ENCODE measurements around the gene TAS1R3. TPM values are rescaled to one million over a fixed set of nuclear protein-coding genes. Genes with fewer than 3 reads are reported as not detected.

TAS1R3 gene
- total RNA-seq, 1 donor from 2014 or later: 0.32 TPM

DNA sequence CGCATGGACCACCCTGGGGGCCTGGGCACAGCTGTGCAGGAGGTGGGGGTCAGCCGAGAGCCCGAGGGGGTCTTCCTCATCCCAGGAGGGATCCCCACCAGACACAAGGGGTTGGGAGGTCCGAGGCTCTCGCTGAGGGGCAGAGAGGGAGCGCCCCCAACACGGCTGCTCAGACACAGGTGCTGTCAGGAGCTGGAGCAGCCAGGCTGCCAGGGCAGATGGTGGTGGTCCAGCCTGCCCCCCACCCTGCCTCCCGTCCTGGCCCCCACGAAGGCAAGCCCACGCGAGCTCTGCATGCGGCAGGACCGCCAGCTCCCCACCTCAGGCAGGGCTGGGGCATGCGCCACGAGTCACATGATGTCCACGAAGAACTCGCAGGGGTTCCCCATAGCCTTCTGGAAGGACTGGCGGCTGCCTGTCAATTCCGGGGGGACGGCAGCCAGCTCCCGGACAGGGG lies 4.7 kb downstream of the TAS1R3 start:
- Mint-ChIP-seq H3K27me3 (ENCODE audit: low read depth) (no peaks in the 10 kb centered on the region), H3K4me3 (ENCODE audit: low read depth) (no peak overlapping the region), H3K4me1 (ENCODE audit: low read depth) (no peaks in the 10 kb centered on the region), H3K36me3 (ENCODE audit: low read depth) (peaks cover 19% of the 10 kb centered on the region), H3K27ac (no peak overlapping the region), H3K9me3 (no peaks in the 10 kb centered on the region)
- intact Hi-C loops (cut with micrococcal nuclease): no loop called here
- no peak for DNase-seq (ENCODE audit: low spot score)

DNA sequence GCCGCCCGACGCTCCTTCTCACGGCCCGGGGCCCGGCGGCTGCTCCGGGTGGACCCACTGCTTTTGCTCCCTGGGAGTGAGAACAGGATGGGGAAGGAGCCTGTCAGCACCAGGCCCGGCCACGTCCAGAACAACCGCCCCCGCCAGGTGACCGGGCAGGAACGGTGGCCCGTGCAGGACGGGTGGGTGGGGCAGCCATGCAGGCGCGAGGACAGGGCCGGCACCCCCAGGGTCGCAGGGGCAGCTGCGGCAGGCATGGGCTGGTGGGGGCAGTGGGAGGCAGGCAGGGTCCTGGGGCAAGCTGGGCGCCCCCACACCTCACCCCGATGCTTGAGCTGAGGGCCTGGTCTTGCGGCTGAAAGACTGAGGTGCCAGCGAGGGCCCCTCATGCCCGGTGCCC lies 5.4 kb downstream of the TAS1R3 start:
- no peak for DNase-seq (ENCODE audit: low spot score)
- Mint-ChIP-seq H3K27me3 (ENCODE audit: low read depth) (no peaks in the 10 kb centered on the region), H3K36me3 (ENCODE audit: low read depth) (peaks cover 25% of the 10 kb centered on the region), H3K4me1 (ENCODE audit: low read depth) (no peaks in the 10 kb centered on the region), H3K27ac (no peak overlapping the region), H3K4me3 (ENCODE audit: low read depth) (no peak overlapping the region), H3K9me3 (no peaks in the 10 kb centered on the region)
- intact Hi-C loops (cut with micrococcal nuclease): no loop called here

DNA sequence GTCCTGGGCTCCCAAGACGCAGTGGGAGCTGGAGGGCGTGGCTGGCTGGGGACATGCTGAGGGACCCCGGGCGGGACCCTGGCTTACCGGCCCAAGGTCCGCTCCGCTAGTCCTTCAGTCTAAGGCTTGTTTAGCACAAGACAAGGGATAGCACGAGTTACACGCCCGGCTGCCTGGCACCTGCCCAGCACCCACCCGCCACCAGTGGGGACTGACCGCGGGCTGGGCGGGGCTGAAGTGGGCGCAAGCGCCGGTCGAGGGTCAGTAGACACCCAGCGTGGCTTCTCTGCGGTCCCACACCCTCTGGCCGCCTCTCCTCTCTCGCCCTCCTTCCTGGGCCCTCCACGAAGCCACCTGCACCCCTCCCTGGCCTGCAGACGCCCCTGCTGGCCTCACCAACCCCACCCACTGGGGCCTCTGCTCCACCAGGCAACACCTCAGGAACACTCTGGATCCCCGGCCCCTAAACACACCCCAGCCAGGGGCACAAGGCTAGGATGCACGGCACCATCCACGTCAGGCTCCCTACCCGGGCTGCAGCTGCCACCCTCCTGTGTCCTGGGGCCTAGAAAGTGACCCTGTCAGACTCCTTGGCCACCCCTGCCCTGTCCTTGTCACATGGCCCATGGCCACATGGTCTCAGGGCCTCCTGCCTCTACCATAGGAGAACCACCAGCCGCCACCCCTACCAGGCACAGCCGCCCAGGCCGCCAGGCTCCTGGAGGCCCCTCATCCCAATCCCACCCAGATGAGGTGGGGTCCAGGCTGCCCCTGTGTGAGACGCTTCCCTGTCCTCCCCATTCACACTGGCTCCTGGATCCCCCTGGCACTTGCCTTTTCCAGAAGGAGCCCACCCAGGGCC lies 6.1 kb downstream of the TAS1R3 start:
- no peak overlapping the region for H3K27ac Mint-ChIP-seq
- peaks cover 25% of the 10 kb centered on the region for H3K36me3 Mint-ChIP-seq (ENCODE audit: low read depth)
- DNase-seq (ENCODE audit: low spot score): no peak
- H3K4me3 Mint-ChIP-seq (ENCODE audit: low read depth): no peak overlapping the region
- intact Hi-C loops (cut with micrococcal nuclease): no loop called here
- no peaks in the 10 kb centered on the region for H3K27me3 Mint-ChIP-seq (ENCODE audit: low read depth)
- no peaks in the 10 kb centered on the region for H3K9me3 Mint-ChIP-seq
- H3K4me1 Mint-ChIP-seq (ENCODE audit: low read depth): no peaks in the 10 kb centered on the region

DNA sequence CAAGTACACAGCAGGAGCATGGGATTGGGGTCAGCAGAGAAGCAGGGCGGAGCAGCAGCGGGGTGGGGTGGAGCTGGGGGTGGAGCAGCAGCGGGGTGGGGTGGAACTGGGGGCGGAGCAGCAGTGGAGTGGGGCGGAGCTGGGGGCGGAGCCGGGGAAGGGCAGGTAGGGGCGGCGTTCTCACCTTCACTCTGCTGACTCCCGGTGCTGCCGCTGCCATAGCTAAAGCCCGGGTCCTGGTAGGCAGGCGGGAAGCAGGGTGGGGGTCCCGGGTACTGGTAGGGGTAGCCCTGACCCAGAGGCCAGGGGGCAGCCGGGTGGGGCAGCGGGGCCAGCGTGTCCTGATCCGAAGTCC lies 6.7 kb downstream of the TAS1R3 start:
- intact Hi-C loops (cut with micrococcal nuclease): no loop called here
- H3K27me3 Mint-ChIP-seq (ENCODE audit: low read depth): no peaks in the 10 kb centered on the region

DNA sequence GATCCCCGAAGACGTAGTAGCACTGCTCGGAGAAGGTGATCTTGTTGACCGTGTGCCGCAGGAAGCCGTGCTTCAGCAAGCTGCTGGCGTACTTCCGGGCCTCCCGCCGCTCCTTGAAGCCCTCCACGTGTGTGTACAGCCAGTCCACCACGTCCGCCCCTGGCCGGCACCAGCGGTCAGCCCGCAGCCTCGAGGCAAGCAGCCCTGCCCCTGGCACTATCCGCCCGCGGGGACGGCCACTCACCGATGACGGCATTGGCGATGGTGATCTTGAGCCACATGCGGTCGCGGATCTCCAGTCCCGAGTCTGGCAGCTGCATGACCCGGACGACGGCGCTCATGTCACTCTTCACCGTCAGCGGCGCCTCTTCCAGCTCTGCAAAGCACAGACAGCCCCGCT lies 7.2 kb downstream of the TAS1R3 start:
- no peaks in the 10 kb centered on the region for H3K9me3 Mint-ChIP-seq
- DNase-seq (ENCODE audit: low spot score): no peak
- no peaks in the 10 kb centered on the region for H3K27me3 Mint-ChIP-seq (ENCODE audit: low read depth)
- H3K27ac Mint-ChIP-seq: no peak overlapping the region
- intact Hi-C loops (cut with micrococcal nuclease): no loop called here
- no peak overlapping the region for H3K4me3 Mint-ChIP-seq (ENCODE audit: low read depth)
- H3K36me3 Mint-ChIP-seq (ENCODE audit: low read depth): peaks cover 28% of the 10 kb centered on the region
- H3K4me1 Mint-ChIP-seq (ENCODE audit: low read depth): no peaks in the 10 kb centered on the region

More for the DNA sequence above, 6.7 kb downstream of the TAS1R3 start:
- Mint-ChIP-seq H3K4me3 (ENCODE audit: low read depth) (no peak overlapping the region), H3K4me1 (ENCODE audit: low read depth) (no peaks in the 10 kb centered on the region), H3K27ac (no peak overlapping the region), H3K36me3 (ENCODE audit: low read depth) (peaks cover 26% of the 10 kb centered on the region), H3K9me3 (no peaks in the 10 kb centered on the region)
- no peak for DNase-seq (ENCODE audit: low spot score)

DNA sequence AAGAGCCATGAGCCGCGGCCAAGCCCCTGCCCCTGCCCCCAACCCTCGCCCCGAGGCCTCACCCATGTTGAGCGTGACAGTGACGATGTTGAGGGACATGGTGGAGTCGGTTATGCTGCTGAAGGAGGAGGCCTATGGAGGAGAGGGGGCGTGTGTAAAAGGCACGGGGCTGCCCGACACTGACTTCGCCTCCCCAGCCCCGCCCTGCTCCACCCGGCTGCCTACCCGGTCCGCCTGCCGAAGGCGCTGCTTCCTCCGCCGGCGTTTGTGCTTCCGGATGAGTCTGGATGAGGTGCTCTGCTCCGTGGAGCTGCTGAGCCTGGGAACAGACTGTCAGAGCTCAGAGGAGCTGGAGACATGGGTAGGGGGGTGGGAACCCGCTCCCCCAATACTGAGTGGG lies 9.1 kb downstream of the TAS1R3 start:
- no peaks in the 10 kb centered on the region for H3K4me1 Mint-ChIP-seq (ENCODE audit: low read depth)
- DNase-seq (ENCODE audit: low spot score): no peak
- intact Hi-C loops (cut with micrococcal nuclease): no loop called here
- no peak overlapping the region for H3K4me3 Mint-ChIP-seq (ENCODE audit: low read depth)
- no peak overlapping the region for H3K27ac Mint-ChIP-seq
- H3K9me3 Mint-ChIP-seq: no peaks in the 10 kb centered on the region
- peaks cover 26% of the 10 kb centered on the region for H3K36me3 Mint-ChIP-seq (ENCODE audit: low read depth)
- no peaks in the 10 kb centered on the region for H3K27me3 Mint-ChIP-seq (ENCODE audit: low read depth)

DNA sequence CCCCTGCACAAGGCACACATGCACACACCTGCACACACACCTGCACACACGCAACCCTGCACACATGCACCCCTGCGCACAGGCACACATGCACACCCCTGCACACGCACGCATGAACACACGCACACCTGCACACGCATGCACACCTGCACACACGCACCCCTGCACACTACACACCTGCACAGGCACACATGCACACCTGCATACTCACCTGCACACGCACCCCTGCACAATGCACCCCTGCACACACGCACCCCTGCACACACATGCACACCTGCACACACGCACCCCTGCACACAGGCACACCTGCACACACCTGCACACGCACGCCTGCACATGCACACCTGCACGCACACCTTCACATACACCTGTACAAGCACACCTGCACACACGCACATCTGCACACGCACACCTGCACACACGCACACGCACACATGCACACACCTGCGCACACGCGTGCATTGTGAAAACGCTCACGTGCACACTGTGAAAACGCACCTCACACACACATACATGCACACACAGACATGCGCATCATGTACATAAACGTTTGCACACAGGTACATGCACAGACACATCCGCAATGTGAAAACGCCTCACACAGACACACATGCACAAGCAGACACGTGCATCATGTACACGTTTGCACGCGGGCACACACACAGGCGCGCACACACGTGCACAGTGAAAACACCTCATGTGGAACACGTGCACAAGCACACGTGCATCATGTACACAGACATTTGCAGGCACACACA lies 9.9 kb downstream of the TAS1R3 start:
- no peaks in the 10 kb centered on the region for H3K4me1 Mint-ChIP-seq (ENCODE audit: low read depth)
- H3K27me3 Mint-ChIP-seq (ENCODE audit: low read depth): no peaks in the 10 kb centered on the region
- peaks cover 25% of the 10 kb centered on the region for H3K36me3 Mint-ChIP-seq (ENCODE audit: low read depth)
- intact Hi-C loops (cut with micrococcal nuclease): no loop called here
- H3K27ac Mint-ChIP-seq: no peak overlapping the region
- H3K4me3 Mint-ChIP-seq (ENCODE audit: low read depth): no peak overlapping the region
- no peaks in the 10 kb centered on the region for H3K9me3 Mint-ChIP-seq
- no peak for DNase-seq (ENCODE audit: low spot score)

DNA sequence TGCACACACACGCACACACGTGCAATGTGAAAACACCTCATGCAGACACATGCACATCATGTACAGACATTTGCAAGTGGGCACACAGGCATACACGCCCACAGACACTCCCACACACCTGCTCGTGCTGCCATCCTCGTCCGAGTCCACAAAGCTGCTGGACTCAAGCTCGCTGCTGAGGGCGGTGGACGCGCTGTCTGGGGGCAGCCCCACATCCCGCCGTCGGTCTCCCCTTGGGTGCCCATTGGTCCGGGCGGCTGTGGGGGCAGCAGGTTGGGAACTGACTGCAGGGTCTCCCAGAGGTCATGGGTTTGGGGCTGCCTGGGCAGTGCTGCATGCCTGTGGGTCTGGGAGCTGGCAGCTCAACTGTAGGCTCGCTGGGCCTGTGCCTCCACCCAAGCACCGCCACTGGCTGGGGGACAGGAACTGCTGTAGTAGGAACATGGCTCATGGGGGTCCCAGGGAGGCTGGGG lies 10.5 kb downstream of the TAS1R3 start:
- intact Hi-C loops (cut with micrococcal nuclease): no loop called here
- Mint-ChIP-seq H3K4me3 (ENCODE audit: low read depth) (no peak overlapping the region), H3K36me3 (ENCODE audit: low read depth) (peaks cover 25% of the 10 kb centered on the region), H3K27ac (no peak overlapping the region), H3K4me1 (ENCODE audit: low read depth) (no peaks in the 10 kb centered on the region), H3K9me3 (no peaks in the 10 kb centered on the region), H3K27me3 (ENCODE audit: low read depth) (no peaks in the 10 kb centered on the region)
- DNase-seq (ENCODE audit: low spot score): no peak

DNA sequence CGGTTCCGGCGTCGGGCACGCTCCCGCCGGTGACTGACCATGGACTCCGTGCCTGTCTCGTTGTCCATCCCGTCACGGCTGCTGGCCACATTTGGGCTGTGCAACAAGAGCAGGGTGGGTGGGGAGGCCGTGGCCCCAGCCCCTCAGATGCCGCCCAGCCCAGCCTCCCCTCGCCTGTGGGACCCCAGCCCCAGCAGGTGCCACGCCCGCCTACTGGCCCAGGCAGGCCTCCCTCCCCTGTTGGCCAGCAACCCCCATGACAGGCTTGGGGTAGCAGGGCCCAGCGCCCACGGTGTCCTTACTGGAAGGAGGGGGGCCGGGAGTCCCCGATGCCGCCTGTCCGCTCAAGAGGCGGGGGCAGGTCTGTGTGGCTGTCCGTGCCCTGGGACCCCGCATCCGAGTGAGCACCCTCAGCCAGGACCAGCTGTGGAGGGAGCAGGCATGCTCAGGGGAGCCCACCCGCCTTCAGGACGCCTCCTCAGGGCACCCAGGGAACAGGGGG lies 11.0 kb downstream of the TAS1R3 start:
- intact Hi-C loops (cut with micrococcal nuclease): no loop called here
- Mint-ChIP-seq H3K27me3 (ENCODE audit: low read depth) (no peaks in the 10 kb centered on the region), H3K27ac (no peak overlapping the region), H3K36me3 (ENCODE audit: low read depth) (peaks cover 25% of the 10 kb centered on the region), H3K4me3 (ENCODE audit: low read depth) (no peak overlapping the region), H3K4me1 (ENCODE audit: low read depth) (peaks cover 3% of the 10 kb centered on the region), H3K9me3 (no peaks in the 10 kb centered on the region)
- DNase-seq (ENCODE audit: low spot score): no peak

DNA sequence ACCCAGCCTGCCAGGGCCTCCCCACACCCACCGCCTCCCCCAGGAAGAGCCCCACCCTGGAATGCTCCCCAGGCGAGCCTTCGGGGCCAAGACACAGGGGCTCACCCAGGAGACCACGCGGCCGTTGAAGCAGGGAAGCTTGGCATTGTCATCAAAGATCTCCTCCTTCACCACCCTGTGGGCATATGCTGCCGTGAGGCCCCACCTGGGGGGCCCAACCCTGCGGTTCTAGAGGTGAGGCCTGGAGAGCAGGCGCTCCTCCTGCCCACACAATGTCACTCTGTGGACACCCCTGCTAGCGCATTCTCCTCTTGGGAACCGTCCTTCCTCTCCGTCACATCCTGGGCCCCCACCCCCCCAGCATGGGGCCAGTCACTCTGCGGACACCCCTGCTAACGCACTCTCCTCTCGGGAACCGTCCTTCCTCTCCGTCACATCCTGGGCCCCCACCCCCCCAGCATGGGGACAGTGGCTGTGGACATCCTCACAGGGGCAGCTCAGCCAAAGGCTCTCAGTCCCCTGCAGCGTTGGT lies 11.6 kb downstream of the TAS1R3 start:
- no peaks in the 10 kb centered on the region for H3K9me3 Mint-ChIP-seq
- H3K36me3 Mint-ChIP-seq (ENCODE audit: low read depth): peaks cover 25% of the 10 kb centered on the region
- H3K4me1 Mint-ChIP-seq (ENCODE audit: low read depth): peaks cover 3% of the 10 kb centered on the region
- H3K27ac Mint-ChIP-seq: no peak overlapping the region
- no peak for DNase-seq (ENCODE audit: low spot score)
- H3K4me3 Mint-ChIP-seq (ENCODE audit: low read depth): no peak overlapping the region
- H3K27me3 Mint-ChIP-seq (ENCODE audit: low read depth): no peaks in the 10 kb centered on the region
- intact Hi-C loops (cut with micrococcal nuclease): no loop called here

DNA sequence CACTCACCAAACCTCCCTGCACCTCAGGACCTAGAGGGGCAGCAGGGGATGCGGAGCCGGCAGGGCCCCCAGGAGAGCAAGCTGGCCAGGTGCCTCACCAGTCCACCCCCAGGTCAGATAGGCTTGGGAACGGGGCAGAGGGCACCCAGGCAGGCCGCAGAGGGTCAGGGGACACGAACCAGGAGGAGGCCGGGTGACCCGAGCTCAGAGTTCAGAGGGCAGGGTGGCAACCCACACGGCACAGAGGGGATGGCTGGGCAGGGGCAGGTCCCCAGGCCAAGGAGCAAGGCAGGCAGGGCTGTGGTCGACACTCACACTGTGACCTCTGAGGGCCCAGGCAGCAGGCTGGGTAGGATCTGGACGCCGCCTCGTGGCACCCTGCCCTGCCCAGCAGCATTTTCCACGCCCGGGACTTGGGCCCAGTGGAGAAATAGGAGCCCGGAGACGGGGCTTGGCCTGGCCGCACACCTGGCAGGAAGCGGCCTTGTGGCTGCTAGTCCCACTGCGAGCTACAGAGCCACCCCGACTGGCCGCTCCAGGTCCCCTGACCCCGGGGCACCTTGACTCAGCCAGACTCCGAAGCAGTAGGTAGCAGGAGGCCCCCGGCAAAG lies 12.8 kb downstream of the TAS1R3 start:
- Mint-ChIP-seq H3K27me3 (ENCODE audit: low read depth) (no peaks in the 10 kb centered on the region), H3K4me1 (ENCODE audit: low read depth) (peaks cover 5% of the 10 kb centered on the region), H3K27ac (no peak overlapping the region), H3K36me3 (ENCODE audit: low read depth) (peaks cover 17% of the 10 kb centered on the region), H3K4me3 (ENCODE audit: low read depth) (no peak overlapping the region), H3K9me3 (no peaks in the 10 kb centered on the region)
- no peak for DNase-seq (ENCODE audit: low spot score)
- intact Hi-C loops (cut with micrococcal nuclease): no loop called here

DNA sequence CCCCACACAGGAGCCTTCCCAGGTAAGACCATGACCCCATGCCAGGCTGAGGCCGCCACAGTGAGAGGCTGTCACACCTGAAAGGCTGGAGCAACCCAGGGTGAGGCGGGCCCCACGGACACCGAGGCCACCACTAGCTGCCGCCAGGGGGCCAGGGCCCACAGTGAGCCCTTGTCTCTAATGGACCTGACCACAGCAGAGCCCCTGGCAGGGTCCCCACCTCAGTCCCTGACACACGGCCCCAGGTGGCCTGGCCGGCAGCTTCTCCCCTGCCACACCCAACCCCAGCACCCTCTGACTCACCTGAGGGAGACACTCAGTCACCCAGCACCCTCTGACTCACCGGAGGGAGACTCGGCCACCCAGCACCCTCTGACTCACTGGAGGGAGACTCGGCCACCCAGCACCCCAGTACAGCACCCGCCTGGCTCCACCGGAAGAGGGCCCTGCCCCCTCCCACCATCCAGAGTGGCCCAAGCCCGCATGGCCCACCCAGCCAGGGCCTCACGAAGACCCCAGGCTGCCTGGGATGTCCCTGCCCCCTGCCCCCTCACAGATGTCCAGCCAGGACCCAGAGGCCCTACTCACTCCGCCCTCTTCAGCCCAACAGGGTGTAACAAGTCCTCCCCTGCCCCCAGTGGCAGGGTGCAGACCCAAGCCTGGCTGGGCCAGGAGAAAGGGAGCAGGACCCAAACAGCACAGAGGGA lies 13.7 kb downstream of the TAS1R3 start:
- Mint-ChIP-seq H3K27ac (no peak overlapping the region), H3K36me3 (ENCODE audit: low read depth) (peaks cover 14% of the 10 kb centered on the region), H3K9me3 (no peaks in the 10 kb centered on the region), H3K4me1 (ENCODE audit: low read depth) (peaks cover 5% of the 10 kb centered on the region), H3K27me3 (ENCODE audit: low read depth) (no peaks in the 10 kb centered on the region), H3K4me3 (ENCODE audit: low read depth) (no peak overlapping the region)
- no peak for DNase-seq (ENCODE audit: low spot score)
- intact Hi-C loops (cut with micrococcal nuclease): no loop called here
